Skeletal muscle tissue (tissue), 4 donors: Measurements from ENCODE around the gene LRRC52. TPM values are rescaled to one million over a fixed set of nuclear protein-coding genes. Genes with fewer than 3 reads are reported as not detected.
A peak's percentile ranks its signal among the peaks of the same experiment; 100 is the strongest.

Experiments
- H3K27ac ChIP-seq: one replicate; pipeline ENCODE4 v1.7.0; 2013; ENCODE audit warnings: mild to moderate bottlenecking, low read depth, low read length, inconsistent platforms
- H3K27me3 ChIP-seq, 3 donors: one replicate each; pipeline ENCODE4 v1.7.0; 2013; ENCODE audit warnings: low read length in 3 of 3; ENCODE audit not compliant: control insufficient read depth in 3 of 3, insufficient read depth in 3 of 3
- H3K36me3 ChIP-seq, 3 donors: one replicate each; pipeline ENCODE4 v1.7.0; 2013; ENCODE audit warnings: low read length in 3 of 3; ENCODE audit not compliant: control insufficient read depth in 3 of 3, insufficient read depth in 3 of 3
- H3K4me1 ChIP-seq, 3 donors: one replicate each; pipeline ENCODE4 v1.7.0; 2013; ENCODE audit warnings: low read length in 3 of 3, mild to moderate bottlenecking in 3 of 3; ENCODE audit not compliant: control insufficient read depth in 3 of 3, insufficient read depth in 3 of 3
- H3K4me3 ChIP-seq, 3 donors: one replicate each; pipeline ENCODE4 v1.7.0; 2013; ENCODE audit warnings: low read length in 3 of 3
- H3K9ac ChIP-seq, 3 donors: one replicate each; pipeline ENCODE4 v1.7.0; 2013; ENCODE audit warnings: low read length in 3 of 3, mild to moderate bottlenecking in 3 of 3, moderate library complexity in 2 of 3, low read depth in 1 of 3
- H3K9me3 ChIP-seq, 3 donors: one replicate each; pipeline ENCODE4 v1.7.0; 2013; ENCODE audit warnings: low read length in 3 of 3; ENCODE audit not compliant: control insufficient read depth in 3 of 3
- total RNA-seq: library from RNA; depleted of rRNA; stranded (reverse); fragments of >200 nt; gene quantifications from one replicate; pipeline ENCODE4 v1.2.3, GENCODE V29; 2014
- donor health status: Osteomylitis.

LRRC52 gene, protein sequence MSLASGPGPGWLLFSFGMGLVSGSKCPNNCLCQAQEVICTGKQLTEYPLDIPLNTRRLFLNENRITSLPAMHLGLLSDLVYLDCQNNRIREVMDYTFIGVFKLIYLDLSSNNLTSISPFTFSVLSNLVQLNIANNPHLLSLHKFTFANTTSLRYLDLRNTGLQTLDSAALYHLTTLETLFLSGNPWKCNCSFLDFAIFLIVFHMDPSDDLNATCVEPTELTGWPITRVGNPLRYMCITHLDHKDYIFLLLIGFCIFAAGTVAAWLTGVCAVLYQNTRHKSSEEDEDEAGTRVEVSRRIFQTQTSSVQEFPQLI
- total RNA-seq = 0.52 TPM

- Histone ChIP-seq H3K4me3 (peak within 1 kb of the TSS in 2 of 3 donors; percentile 23 to 42), H3K4me1 (peaks cover 28 to 41% (median 34%) of the 10 kb centered on the region in 3 donors), H3K36me3 (no peaks in the 10 kb centered on the region), H3K27ac (peak within 1 kb of the TSS; percentile 64), H3K9me3 (no peaks in the 10 kb centered on the region), H3K27me3 (no peaks in the 10 kb centered on the region), H3K9ac (peak within 1 kb of the TSS; percentile 23 to 73 (median 51))
Observed at GRCh38 chr1:165543532-165544438, at the start of gene LRRC52. TSS of gene LRRC52 (plus strand) at chr1:165544000. CDS start at chr1:165544297, 297 bp downstream.

GRCh38 chr1:165494949-165495857, 48.6 kb upstream of the LRRC52 start:
- peaks cover 0 to 4% (median 2%) of the 10 kb centered on the region in 3 donors for H3K4me1 ChIP-seq
- H3K27me3 ChIP-seq = no peaks in the 10 kb centered on the region
- H3K27ac ChIP-seq = no peak overlapping the region
- no peaks in the 10 kb centered on the region for H3K9me3 ChIP-seq
- H3K4me3 ChIP-seq = no peak overlapping the region
- no peaks in the 10 kb centered on the region for H3K36me3 ChIP-seq
- no peak overlapping the region for H3K9ac ChIP-seq

DNA sequence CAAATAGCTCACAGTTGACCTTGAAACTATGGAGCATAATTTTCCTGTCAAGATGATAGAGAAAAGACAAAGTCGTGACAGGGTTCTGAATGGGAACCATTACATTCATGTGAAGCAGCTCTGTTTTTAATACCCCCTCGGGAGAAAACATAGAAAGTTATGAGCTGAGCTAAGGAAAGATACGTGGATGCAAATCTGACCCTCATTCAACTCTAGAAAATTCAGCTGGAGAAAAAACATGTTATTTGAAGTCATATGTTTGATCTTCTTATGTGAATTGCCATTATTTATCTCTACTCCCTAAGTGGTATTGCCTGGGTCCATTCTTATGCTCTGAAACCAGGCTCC, 48.0 kb upstream of the LRRC52 start:
- H3K27me3 ChIP-seq = no peaks in the 10 kb centered on the region
- H3K4me3 ChIP-seq = no peak overlapping the region
- no peaks in the 10 kb centered on the region for H3K9me3 ChIP-seq
- H3K27ac ChIP-seq = no peak overlapping the region
- H3K4me1 ChIP-seq = peaks cover 2 to 4% (median 4%) of the 10 kb centered on the region in 3 donors
- no peak overlapping the region for H3K9ac ChIP-seq
- H3K36me3 ChIP-seq = no peaks in the 10 kb centered on the region

DNA sequence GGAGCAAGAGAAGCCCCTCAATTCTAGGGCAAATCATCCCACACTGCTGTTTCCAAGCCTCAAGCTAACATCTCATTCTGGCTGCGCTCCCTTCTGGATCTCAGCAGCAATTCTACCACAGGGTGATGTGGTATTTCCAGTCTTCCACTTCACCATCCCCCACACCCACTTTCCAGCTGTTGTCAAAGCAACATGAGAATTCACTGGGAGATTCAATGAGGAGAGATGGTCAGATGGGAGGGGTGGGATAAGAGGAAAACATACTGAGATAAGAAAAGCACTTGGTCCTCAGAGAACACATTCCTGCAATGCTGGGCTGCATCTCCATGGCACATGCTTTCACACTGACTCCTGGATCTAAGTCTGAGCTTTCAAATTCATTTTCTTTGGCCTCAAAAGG, 47.3 kb upstream of the LRRC52 start:
- Histone ChIP-seq H3K9ac (no peak overlapping the region), H3K9me3 (no peaks in the 10 kb centered on the region), H3K36me3 (no peaks in the 10 kb centered on the region), H3K4me1 (peaks cover 4 to 10% (median 6%) of the 10 kb centered on the region in 3 donors), H3K4me3 (no peak overlapping the region), H3K27ac (no peak overlapping the region), H3K27me3 (no peaks in the 10 kb centered on the region)

GRCh38 chr1:165497069-165498013, 46.5 kb upstream of the LRRC52 start:
- Histone ChIP-seq H3K27ac (no peak overlapping the region), H3K27me3 (no peaks in the 10 kb centered on the region), H3K9ac (no peak overlapping the region), H3K4me3 (no peak overlapping the region), H3K36me3 (no peaks in the 10 kb centered on the region), H3K4me1 (peaks cover 7 to 16% (median 14%) of the 10 kb centered on the region in 3 donors), H3K9me3 (no peaks in the 10 kb centered on the region)

- peak overlapping the region in 1 of 3 donors; percentile 28 for H3K9ac ChIP-seq
- H3K27ac ChIP-seq = peak overlapping the region; percentile 59
- H3K4me1 ChIP-seq = peaks cover 5 to 19% (median 15%) of the 10 kb centered on the region in 3 donors
- no peaks in the 10 kb centered on the region for H3K27me3 ChIP-seq
- H3K4me3 ChIP-seq = peak overlapping the region in 1 of 3 donors; percentile 5
- no peaks in the 10 kb centered on the region for H3K9me3 ChIP-seq
- no peaks in the 10 kb centered on the region for H3K36me3 ChIP-seq
Observed at GRCh38 chr1:165501330-165501969, 42.4 kb upstream of the LRRC52 start.

DNA sequence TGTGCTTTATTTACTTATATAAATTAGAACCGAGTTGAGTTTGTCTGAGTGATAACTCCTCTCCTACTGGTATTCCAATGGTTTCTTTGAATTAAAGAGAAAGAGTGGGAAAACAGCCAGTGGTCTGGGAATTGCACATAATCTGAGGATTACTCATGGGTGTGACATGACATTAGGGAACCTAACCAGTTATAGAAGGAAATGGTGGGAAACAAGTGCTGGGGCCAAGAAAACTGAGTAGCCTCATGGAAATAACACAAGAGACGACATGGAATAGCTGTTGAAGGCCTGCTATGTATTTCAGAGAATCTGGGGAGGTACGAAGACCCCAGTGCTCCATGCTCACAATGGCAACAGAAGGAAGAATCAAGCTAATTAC, 41.8 kb upstream of the LRRC52 start:
- Histone ChIP-seq H3K36me3 (no peaks in the 10 kb centered on the region), H3K27ac (peak overlapping the region; percentile 59), H3K9ac (no peak overlapping the region), H3K4me1 (peaks cover 5 to 19% (median 15%) of the 10 kb centered on the region in 3 donors), H3K27me3 (no peaks in the 10 kb centered on the region), H3K9me3 (no peaks in the 10 kb centered on the region), H3K4me3 (no peak overlapping the region)

GRCh38 chr1:165507570-165507969, 36.2 kb upstream of the LRRC52 start:
- Histone ChIP-seq H3K36me3 (no peaks in the 10 kb centered on the region), H3K4me3 (no peak overlapping the region), H3K27ac (no peak overlapping the region), H3K9me3 (no peaks in the 10 kb centered on the region), H3K9ac (no peak overlapping the region), H3K4me1 (peaks cover under 1 to 8% (median 8%) of the 10 kb centered on the region in 3 donors), H3K27me3 (no peaks in the 10 kb centered on the region)
